GM19467 (cell line): ENCODE results near the gene MXRA8.
"Not testable (repeated sequence)": the region's sequence is repeated elsewhere in the genome, so short reads cannot be mapped to it uniquely, and the experiment has no call there.

ENCODE experiments used
- ATAC-seq: cut with Tn5 transposase; IDR thresholded peaks from one replicate; pipeline ENCODE4 v1.9.1; 2021; ENCODE audit warnings: mild to moderate bottlenecking, moderate library complexity; ENCODE audit not compliant: unreplicated experiment

MXRA8 gene

DNA sequence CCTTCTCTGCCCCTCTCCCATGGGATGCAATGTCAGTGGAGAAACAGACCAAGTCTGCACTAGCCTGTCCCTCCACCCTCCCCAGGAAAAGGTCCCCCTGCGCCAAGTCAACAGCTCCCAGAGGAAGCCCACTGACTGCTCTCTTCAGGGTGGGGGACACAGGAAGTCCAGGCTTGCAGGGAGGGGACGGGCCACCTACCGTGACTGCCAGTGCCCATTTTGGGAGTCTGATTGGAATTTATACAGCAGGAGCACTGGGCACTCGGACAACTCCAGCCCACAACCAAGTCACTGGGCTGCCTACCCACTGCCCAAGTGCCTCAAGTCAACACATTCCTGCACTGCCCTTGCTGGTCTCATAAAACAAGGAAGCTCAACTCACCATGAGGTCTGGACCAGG, 34.7 kb upstream of the MXRA8 start:
- no peak for ATAC-seq

- no peak for ATAC-seq
Observed at GRCh38 chr1:1391225-1391624, 32.9 kb upstream of the MXRA8 start.

DNA sequence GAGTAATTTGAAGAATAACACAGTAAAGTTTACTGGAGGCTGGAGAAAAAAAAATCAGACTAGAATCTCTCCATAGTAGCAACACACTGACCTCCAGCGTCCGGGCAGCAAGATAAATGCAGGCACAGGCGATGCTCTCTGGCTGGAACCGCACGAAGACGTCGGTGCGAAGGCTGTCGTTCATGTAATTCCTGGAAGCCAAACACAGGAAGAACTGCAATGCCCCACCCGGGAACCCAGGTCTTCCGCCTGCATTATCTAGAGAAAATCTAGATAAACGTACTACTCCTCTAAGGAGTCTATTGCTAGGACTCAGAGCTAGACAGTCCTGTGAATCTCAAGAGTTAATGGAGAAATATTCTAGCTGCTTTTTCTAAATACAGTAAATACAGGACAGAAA, 32.3 kb upstream of the MXRA8 start:
- ATAC-seq: no peak

- ATAC-seq: no peak
Observed at GRCh38 chr1:1388078-1388472, 29.7 kb upstream of the MXRA8 start.

- no peak for ATAC-seq
Observed at GRCh38 chr1:1387098-1388077, 29.0 kb upstream of the MXRA8 start.

DNA sequence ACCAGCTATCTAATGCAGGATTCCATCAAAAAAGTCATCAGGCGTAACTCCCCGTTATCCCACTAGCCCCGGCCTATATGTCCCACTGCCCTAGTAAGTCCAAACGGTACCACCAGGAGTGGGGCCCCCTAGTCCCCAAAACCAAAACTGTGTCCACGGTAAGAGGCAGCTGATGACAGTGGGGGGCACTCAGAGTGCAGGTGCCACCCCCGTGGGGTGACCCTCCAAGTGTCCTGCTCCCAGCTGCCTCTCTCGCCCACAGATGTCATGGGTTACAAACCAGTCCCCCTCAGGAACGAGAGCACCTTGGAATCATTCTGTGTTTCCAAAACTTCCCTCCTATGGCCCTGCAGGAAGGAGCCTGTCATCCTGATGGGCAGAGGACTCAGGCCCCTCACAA, 27.6 kb upstream of the MXRA8 start:
- no peak for ATAC-seq

DNA sequence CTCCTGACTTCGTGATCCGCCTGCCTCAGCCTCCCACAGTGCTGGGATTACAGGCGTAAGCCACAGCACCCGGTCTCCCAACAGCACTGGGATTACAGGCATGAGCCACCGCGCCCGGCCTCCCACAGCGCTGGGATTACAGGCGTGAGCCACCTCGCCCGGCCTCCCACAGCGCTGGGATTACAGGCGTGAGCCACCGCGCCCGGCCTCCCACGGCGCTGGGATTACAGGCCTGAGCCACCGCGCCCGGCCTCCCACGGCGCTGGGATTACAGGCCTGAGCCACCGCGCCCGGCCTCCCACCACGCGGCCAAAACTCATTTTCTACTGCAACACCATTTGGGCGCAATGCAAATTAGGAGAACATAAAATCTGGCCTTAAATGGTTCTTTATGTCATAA, 27.0 kb upstream of the MXRA8 start:
- ATAC-seq: not testable (repeated sequence)

- no peak for ATAC-seq
Observed at GRCh38 chr1:1381294-1381693, 22.9 kb upstream of the MXRA8 start.

DNA sequence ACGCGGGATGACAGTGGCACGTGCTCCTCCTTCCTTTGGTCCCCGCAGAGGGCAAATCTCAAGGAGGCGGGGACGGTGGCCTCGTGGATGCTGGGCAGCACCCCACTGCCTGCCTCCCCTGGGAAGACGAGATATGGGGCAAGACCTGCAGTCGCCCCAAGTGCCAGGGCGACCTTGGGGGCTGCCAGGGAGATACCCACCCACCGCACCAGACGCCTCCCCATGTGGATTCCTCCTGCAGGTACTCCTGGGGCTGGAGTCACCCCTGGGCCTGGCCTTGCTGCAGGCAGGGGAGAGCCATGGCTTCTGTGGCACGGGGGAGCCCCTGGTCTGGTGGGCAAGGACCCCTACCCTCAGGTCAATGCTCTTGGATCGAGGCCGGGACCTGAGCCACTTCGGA, 22.5 kb upstream of the MXRA8 start:
- ATAC-seq: no peak

GRCh38 chr1:1377540-1378205, 19.3 kb upstream of the MXRA8 start:
- ATAC-seq: no peak

DNA sequence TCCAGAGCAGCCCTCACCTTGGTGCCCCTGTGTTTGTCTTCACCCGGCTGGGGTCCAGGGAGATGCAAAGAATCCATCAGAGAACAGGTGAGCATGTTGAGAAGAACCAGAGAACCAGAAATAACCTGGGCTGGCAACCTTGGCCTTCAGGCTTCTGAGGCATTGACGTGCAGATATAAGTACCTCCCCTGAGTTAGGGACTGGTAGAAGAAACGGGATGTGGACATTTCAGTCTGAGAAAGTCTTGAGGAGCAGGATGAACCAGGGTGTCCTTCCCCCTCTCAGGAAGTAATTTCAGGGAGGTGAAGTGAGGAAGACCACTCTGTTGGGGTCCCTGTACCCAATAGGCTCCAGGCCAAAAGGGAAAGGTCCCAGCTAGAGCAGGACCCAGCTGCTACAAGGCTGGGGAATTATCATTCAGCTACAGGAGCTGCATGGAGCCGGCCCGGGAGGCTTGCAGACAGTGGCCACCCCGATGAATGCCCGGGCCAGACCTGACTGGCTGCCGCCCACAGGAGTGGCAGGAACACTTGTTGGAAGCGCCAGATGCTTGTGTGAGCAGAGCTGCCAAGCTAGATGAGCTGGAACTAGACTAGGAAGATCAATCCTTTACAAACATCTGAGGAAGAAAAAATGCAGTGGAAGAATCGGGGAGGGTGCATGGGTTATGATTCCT, 18.3 kb upstream of the MXRA8 start:
- ATAC-seq: no peak

DNA sequence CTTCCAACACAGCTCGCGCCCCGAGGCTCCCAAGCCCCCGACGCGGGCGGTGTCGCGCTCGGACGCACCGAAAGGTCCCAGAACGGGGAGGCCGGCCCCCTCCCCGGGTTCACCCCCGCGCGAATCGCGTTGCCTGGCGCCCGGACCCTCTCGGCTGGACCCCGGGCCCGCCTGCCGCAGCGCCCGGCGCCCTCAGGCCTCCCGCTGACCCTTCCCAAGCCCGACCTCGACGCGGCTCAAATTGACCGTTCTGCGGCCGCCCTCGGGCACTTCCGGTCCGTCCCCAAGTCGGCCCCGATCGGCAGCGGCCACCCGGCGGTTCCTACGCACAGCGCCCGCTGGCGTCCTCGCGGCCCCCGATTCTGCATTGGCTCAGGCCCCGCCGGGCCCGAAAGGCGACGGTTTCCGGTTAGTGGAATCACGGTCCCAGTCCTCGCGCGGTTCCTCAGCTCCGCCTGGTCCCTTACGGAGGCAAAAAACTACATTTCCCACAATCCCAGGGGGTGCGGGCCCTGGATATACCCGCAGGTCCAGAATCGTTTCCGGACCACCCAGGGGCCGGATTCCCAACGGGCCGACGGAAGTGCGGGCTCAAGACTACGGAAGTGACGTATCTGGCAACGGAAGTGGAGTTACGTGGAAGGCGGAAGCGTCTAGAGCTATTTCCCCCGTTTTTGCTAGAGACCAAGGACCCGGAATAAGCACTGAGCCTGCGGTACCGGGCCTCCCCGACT, 16.7 kb upstream of the MXRA8 start, which contains the start of gene AURKAIP1:
TSS of gene AURKAIP1 (minus strand) at position 279 of the 734 bp plus-strand sequence. CDS start 451 bp downstream, outside the sequence.
- ATAC-seq: peak; percentile 83

- ATAC-seq: peak; percentile 1
Observed at GRCh38 chr1:1374589-1374928, 16.2 kb upstream of the MXRA8 start.

DNA sequence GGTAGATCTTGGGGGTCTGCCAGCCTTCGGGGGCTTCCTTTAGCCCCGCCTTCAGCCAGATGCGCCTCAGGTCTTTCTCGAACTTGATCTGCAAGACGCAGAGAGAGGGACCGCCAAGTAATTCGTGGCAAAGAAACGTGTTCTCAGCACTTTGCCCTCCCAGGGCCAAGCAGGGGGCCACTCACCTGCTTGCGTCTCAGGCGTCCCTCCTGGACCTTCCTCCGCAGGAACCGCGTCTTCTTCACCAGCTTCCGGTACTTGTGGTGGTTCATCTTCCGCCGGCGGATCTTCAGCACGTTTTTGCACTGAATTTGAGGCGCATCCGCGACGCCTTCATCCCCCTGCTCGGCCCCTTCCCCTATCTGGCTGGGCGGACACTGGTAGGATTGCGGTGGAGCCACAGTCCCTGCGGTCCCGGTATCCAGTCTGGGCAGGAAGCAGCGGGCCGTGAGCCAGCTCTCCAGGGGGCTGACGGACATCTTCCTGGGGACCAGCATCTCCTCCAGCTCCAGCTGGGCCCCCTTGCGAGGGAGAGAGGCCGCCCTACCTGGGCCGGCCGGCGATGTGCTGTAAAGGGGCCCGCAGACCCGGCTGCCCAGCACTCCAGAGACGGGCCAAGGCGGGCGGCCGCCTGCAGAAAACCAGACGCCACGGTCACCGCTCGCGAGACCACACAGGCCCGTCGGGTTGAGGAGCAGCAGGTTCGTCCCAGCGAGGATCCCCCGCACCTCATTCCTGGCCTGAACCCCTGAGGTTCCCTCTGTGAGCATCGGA, 15.6 kb upstream of the MXRA8 start:
- ATAC-seq: no peak

- ATAC-seq: no peak
Observed at GRCh38 chr1:1373051-1373814, 14.9 kb upstream of the MXRA8 start.

DNA sequence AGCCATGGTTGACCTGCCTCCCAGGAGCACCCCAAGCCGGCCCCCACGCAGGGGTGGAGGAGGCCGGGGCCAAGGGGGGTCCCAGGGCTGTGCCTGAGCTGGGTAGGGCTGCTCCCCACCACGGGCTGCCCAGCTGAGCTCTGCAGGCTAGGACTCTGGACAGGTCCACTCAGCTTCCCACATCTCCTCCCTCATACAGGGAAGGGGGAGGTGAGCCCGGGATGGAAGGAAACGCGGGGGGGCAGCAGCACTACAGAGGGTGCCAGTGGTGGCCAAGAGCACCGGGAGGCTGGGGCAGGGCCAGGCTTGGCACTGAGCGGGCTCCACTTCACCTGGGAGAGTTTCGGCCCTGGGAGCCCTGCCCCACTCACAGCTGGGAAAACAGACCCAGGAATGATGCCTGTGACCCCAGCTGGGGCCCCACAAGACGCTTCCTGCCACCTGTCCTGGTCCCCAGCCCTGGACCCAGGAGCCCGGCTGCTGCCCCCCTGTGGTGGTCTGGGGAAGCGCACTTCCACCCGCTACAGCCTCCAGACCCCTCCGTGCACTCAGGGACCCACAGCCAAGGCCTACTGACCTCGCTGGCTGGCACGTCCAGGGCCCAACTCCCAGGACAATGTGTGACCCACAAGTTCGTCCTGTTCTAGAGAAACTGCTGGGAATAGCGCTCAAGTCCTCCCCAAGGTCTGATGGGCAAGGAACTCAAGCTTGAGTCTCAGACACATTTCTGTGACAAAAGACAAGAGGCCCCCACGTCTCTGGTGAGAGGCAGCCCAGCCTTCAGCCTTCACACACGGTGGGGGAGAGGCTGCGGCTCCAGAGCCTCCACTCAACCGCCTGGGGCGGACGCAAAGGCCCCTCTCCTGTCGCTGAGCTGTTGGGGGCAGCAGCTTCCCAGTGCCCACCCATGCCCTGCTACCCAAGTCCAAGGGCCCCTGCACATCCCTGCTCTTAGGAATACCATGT, 13.7 kb upstream of the MXRA8 start:
- no peak for ATAC-seq

DNA sequence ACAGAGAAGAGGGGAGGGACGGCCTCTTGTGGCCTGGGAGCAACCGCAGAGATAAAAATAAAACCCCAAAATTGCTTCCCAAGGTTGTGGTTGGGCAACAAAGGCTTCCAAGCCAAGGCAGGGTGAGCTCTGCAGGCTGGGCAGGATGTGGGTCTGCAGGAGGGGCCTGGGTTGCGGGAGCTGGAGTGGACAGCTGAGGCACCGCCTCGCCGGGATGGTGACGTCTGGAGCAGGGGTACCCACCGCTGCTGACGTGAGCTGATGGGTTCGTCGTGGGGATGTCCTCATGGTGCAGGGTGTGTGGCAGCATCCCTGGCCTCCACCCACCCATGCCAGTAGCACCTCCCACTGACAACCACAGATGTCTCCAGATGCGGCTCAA, 13.0 kb upstream of the MXRA8 start:
- ATAC-seq: no peak

DNA sequence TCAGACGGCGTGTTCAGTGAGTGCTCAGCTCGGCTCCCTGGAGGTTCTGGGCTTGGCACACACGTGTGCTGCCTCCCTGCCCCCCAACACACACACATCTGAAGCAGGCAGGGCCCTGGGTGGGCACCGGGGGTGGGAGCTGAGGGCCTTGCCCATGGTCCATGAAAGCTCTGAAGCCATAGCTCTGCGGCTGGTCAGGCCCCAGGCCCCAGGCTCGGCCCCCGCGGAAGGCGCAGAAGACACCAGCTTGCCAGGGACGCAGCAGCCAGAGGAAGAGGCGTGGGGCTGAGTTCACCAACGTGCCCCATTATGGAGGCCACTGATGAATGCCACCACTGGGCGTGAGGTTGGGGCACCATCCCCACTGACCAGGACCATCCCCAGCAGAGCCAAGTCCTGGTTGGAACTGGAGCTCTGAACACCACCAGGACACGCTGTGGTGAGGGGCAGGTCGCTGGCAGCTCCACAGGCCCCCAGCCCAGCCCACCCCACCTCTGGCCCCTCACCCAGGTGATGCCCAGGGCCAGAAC, 12.5 kb upstream of the MXRA8 start:
- ATAC-seq: no peak
